GM19025 (cell line): ENCODE measurements around the gene LY9.
"Not testable (repeated sequence)": the region's sequence is repeated elsewhere in the genome, so short reads cannot be mapped to it uniquely, and the experiment has no call there.

Experiments
- ATAC-seq: cut with Tn5 transposase; IDR thresholded peaks from one replicate; pipeline ENCODE4 v1.9.1; 2021; ENCODE audit warnings: mild to moderate bottlenecking, low read depth, moderate library complexity; ENCODE audit not compliant: unreplicated experiment

Gene LY9

DNA sequence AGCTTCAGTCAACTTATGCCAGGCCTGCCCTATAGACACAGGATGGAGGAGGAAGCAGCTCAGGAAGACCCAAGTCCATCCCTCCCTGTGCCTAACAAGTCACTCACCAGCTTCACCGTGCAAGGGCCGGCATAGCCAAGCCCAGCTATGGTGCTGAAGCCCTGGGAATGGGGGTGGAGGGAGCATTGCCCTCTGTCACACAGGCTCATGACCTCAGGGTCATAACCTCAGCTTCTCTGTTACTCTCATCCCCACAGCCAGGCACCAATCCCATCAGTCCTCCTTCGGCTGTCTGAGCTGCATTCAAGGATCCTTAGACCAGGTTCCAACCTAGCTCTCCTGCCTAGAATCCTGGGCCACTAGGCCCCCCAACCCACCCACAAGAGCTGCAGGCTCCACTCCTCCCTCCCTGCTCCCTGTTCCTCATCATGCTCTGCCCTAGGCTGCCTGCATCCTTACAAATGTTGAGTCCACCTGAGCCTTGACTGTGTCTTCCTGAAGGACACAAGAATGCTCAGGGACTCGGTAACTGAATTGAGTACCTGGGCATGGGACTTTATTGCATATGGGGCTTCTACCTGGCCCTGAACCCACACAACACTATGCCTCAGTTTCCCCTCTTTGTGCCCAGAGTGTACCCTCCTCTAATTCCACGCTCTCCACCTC, 65.0 kb downstream of the LY9 start:
- ATAC-seq, result no peak

DNA sequence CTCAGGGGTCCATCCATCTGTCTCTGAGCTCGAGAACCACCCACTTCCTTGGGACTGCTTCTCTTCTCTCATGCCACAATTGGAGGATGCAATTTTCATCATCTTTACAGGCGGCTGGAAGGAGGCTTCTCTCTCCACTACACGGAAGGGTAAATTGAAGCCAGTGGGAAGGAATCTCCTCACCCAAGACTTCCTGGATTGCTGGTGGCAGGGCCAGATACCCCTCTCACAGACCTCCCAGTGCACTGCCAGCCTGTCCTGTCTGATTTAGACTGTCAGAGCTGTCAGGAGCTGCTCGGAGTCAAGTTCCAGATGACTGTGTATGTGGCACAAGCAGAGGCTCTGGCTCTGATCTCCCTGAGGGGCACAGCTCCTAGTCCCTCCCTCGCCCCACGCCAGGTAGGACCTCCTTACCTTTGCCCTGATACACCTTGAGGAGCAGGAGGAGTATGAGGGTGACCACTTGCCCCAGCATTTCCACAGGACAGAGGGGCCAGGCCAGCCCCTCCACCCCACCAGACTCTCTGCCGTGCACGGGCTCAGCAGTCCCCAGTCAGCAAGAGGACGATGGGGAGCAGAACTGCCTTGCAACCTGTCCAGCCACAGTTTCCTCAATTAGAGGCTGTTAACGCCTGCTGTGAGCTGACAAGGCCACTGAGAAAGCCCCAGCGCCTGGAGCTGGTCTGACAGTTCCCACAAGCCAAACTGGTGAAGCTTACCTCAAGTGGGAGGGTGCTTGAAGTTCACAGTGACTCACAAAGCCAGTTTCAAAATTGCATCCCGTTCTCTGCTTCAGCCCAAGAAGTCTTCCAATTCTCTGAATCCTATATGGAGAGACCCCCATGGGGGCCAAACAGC, 66.5 kb downstream of the LY9 start, which contains the start of gene CD244:
Gene CD244 (minus strand): TSS at position 685 of the 858 bp plus-strand sequence. CDS start 210 bp downstream, at position 475.
- ATAC-seq, result peak; percentile 87

DNA sequence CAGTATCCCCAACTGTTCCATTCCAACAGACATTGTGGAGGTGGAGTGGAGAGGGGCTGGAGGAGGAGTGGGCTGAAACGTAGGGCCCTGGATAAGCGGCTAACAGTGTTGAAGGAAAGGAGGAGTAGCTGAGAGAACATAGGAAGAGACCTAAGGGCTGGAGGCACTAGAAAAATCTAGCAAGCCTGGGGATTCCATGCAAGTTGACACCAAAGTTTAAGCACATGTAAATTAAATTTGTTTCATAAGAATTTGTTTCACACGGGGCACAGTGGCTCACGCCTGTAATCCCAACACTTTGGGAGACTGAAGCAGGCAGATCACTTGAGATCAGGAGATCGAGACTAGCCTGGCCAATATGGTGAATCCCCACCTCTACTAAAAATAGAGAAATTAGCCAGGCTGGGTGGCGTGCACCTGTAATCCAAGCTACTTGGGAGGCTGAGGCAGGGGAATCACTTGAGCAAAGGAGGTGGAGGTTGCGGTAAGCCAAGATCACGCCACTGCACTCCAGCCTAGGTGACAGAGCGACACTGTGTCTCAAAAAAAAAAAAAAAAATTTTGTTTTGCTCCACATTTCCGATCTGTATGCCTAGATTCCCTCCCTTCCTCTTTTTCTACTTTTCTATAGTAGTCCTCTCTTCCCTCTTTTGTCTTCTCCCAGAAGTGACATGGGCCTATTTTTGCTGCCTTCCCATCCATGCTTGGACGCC, 67.2 kb downstream of the LY9 start:
- no peak for ATAC-seq

DNA sequence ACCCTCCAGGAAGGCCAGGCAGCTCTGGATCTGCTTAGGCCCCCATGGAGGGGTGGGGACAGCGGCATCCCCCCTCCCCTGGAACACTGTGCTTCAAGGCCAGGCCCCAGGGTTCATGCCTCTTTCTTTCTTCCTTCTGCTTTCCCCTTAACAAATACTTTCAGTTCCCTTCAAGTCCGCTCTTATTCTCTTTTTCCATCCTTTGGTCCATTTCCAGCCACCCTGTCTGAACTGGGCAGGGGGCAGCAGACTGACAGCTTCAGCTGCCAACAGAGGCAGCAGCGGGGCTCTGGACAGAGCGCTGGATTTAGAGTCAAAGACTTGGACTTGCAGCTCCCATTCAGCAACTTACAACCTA, 67.8 kb downstream of the LY9 start:
- ATAC-seq, result no peak

DNA sequence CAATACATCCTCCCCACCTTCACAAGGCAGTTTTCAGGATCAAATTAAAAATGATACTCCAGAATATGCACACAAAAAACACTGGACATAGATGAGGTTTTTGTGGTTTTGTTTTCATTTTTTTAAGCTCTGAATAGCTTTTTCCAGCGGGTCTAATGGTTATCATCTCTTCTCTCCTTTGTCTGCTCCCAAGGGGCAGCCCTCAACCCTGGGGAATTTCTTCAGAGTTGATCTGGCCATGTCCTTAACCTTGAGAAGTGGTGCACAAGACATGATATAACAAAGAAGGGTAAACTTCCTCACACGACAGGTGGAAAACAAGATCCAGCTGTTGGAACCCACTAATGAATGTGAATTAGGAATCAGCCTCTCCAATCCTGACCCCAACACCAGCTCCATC, 68.2 kb downstream of the LY9 start:
- ATAC-seq, result no peak

DNA sequence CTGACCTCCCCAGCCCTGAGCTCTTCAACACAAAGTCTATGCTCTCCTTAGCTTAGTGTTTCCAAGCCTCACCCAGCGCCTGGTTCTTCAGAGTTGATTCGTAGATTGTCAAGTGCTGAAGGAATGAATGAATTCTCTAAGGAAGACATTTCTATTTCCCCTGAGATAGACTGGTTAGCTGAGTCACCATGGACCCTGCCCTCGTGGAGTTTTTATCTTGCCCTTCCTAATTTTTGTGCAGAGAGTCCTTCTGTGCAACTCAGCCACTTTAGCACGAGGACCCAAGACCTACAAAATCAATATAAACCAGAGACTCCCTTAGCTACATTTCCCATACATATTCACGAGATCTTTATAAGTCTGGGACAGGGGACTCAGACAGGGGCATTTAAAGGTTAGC, 69.4 kb downstream of the LY9 start:
- ATAC-seq, result no peak

DNA sequence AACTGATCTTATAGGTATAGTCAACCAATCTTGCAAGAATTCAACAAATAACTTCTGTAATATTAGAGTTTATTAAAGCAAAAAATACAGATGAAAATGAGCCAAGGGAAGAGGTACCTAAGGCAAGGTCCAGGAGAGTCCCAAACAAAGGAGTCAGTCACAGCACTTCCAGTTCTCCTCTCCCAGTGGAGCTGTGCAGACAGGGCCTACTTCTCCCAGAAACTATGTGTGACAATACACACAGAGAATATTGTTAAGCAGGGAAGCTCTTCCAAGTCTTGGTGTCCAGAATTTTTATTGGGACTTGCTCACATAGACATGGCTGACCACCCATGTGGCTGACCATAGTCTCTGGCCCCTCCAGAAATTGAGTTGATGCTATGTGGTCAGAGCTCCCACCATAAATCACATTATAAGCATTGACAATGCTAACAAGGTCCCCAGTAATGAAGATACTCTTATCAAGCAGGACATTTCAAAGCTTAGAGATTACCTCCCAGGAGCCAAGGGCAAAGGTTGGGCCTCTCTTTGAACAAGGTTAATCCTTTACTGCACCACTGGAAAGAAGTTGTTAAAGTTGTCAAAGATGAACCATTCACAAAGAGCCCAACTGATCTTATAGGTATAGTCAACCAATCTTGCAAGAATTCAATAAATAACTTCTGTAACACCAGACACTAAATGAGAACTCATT, 70.2 kb downstream of the LY9 start:
- no peak for ATAC-seq

DNA sequence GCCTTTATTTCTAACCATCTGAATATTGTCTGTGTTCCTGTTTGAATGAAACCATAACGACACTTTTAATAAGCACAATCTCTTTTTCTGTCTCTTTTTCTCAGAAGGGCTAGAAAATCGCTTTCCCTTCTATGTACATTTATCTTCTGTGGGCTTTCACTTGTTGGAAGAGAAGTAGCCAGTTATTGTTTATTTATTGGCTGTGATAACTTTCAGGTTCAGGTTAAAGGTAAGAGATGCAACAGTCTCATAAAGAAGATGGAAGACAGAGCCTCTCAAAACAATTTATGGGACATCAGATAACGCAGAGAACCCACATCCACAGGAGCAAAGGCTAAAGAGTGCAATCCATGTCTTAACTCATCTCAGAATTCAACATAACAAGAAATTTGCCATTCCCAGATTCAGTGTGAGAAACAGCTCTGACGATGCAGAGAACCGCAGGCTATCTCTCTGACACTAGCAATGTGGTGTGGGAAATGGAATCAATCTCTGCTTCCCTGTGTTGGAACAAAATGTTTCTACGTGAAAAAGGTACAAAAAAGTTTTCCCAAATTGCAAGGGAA, 70.8 kb downstream of the LY9 start:
- ATAC-seq, result no peak

DNA sequence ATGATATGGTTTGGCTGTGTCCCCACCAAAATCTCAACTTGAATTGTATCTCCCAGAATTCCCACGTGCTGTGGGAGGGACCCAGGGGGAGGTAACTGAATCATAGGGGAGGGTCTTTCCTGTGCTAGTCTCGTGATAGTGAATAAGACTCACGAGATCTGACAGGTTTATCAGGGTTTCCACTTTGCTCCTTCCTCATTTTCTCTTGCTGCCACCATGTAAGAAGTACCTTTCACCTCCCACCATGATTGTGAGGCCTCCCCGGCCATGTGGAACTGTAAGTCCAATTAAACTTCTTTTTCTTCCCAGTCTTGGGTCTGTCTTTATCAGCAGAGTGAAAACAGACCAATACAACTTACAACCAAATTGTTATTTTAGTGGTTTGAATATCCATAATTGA, 71.7 kb downstream of the LY9 start:
- not testable (repeated sequence) for ATAC-seq

DNA sequence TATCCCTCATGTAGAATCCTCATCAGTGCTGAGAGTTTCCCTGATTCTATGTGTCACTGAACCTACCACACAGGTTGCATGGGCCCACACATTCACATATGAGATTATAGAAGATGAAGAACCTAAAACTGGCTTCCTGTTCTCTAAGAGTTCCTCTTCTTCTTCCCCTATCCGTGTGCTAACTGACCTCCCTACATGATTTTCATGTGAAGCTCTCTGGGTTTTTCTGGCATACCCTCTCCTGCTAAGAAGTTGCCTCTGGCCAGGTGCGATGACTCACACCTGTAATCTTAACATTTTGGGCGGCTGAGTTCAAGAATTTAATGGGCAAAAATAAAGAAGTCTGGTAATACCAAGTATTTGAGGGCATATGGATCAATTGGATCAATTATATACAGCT, 72.2 kb downstream of the LY9 start:
- no peak for ATAC-seq

DNA sequence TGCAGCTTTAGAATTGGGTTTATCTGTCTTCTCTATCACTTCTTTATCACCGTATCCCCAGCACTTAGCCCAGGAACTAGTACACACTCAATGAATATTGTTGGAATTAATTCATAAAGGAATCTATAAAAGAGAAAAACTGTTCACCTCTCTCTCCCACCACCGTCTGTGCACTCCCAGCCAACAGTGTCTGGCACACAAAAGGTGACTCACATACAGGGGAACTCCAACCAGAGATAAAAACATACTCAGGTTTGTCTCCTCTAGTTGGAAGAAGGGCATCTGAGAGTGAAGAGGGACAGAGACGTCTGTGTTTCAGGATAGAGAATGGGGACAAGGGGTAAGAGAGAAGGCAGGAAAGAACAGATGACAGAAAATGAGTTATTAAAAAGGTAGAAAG, 79.0 kb downstream of the LY9 start:
- no peak for ATAC-seq

DNA sequence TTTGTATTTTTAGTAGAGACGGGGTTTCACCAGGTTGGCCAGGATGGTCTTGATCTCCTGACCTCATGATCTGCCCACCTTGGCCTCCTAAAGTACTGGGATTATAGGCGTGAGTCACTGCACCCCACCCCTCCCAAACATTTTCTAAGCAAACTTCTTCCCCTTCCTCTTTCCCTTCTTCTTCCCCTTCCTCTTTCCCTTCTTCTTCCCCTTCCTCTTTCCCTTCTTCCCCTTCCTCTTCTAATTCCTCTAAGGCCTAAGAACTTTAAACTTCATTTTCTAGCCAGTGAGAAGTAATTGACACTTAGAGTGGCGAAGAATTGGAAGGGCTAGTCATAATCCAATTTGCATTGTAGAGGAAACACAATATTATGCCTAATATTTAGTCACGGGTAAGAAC, 79.6 kb downstream of the LY9 start:
- ATAC-seq, result not testable (repeated sequence)

DNA sequence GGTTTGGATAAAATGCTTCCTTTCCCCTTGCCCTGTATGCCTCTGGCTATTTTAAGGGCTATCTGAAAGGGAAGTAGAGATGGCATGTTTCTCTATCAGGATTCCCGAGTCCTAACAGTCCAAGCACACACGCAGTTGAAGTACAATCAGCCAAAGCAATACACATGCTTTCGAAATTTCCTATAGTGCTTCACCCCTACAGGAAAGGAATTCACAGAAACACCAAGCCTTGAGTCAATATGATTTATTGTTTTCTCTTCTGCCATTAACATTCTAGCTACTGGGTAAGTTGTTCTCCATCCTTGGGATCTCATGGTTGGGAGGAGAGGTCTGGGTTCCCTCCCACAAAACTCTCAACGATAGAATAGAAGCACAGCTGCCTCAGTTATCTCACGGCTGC, 80.3 kb downstream of the LY9 start:
- no peak for ATAC-seq

DNA sequence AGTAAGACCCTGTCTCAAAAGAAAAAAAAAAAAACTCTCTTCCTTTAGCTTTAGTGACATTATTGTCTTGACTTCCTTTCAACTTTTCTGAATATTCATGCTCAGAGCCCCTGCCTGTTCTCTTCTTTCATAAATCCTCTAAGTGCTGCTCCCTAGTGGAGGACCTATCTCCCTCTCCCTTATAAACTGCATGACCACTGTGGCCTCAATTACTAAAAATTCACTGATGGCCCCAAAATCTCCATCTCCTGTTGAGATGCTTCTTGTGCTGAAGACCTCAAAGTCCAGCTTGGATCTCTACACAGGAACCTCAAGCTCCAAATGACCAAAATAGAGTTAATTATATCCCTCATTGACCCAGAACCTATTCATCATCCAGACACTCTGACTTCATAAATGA, 81.2 kb downstream of the LY9 start:
- no peak for ATAC-seq
